ENCODE results near the gene CALU.

Gene CALU

GRCh38 chr7:128781126-128781525 lies 42.0 kb downstream of the CALU start:
- TF ChIP-seq, protein P1, sequence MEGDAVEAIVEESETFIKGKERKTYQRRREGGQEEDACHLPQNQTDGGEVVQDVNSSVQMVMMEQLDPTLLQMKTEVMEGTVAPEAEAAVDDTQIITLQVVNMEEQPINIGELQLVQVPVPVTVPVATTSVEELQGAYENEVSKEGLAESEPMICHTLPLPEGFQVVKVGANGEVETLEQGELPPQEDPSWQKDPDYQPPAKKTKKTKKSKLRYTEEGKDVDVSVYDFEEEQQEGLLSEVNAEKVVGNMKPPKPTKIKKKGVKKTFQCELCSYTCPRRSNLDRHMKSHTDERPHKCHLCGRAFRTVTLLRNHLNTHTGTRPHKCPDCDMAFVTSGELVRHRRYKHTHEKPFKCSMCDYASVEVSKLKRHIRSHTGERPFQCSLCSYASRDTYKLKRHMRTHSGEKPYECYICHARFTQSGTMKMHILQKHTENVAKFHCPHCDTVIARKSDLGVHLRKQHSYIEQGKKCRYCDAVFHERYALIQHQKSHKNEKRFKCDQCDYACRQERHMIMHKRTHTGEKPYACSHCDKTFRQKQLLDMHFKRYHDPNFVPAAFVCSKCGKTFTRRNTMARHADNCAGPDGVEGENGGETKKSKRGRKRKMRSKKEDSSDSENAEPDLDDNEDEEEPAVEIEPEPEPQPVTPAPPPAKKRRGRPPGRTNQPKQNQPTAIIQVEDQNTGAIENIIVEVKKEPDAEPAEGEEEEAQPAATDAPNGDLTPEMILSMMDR (IDR thresholded peaks at IDR 0.05; ENCODE audit: low read depth, low read length, missing control alignments): no peak
- DNase-seq (ENCODE audit: low read depth): no peak
- no peak overlapping the region for H3K4me3 ChIP-seq (ENCODE audit: low read depth, low read length)

DNA sequence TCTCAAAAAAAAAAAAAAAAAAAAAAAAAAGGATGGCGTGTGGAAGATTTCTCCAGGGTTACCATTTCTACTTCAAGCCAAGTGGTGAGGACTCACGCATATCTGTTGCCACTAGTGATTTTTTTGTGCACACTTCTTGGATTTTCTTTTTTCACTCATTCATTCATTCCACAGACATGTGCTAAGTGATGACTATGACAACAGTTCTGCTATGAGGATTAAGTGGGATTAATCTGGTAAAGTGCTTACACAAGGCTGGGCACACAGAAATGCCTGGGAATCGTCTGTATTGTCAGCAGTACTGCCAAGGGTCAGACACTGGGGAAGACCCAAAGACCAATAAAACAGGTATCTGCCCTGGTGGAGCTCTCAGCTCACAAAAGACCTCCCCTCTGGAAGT lies 42.7 kb downstream of the CALU start:
- H3K4me3 ChIP-seq (ENCODE audit: low read depth, low read length): no peak overlapping the region
- TF ChIP-seq, protein P1 (IDR thresholded peaks at IDR 0.05; ENCODE audit: low read depth, low read length, missing control alignments): no peak
- no peak for DNase-seq (ENCODE audit: low read depth)

DNA sequence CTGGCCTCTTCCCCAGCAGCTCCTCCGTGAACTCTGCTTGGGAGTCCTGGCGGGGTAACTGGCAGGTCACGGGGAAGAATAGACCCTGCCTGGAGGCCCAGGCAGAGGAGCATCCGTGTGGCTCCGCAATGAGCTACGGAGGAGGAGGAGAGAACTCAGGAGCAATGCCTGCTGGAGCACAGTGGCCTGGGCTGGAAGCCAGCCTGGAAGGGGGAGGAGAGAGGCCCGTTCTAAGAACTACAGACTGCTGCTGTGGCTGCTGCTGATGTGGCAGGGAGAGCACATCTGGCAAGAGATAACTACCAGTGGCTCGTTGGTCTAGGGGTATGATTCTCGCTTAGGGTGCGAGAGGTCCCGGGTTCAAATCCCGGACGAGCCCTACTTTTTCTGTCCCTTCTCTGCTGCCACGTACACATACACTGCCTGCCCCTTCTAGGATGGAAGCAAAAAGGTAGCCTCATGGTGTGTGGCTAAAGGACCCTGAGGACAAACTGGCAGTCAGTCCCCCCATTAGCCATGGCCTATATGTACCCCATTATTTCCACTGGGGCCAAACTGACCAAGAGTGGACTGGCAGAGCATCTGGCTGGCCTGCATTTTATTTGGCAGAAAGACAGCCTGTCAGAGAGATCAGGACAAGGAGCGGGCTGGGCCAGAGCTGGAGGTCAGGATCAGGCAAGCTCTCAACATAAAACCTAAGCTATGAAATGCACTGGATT lies 44.1 kb downstream of the CALU start:
- H3K4me3 ChIP-seq (ENCODE audit: low read depth, low read length): no peak overlapping the region
- no peak for DNase-seq (ENCODE audit: low read depth)
- TF ChIP-seq, protein P1 (IDR thresholded peaks at IDR 0.05; ENCODE audit: low read depth, low read length, missing control alignments): no peak

DNA sequence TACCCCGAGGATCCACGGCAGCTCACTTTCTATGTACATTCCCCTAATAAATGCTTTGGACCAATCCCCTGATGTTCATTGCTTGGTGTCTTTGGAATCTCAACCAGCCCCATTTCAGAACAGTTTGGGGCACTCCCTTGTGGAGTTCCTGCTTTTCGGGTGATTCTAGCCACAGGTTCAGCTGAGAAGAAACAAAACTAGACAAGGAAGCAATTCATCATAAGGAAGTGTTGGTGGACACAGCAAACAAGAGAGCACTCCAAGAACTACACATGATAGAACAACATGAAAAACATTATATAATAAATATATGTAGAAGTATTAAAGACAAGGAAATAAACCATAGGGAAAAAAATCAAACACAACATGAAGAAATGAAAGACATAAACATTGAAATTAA lies 46.6 kb downstream of the CALU start:
- no peak overlapping the region for H3K4me3 ChIP-seq (ENCODE audit: low read depth, low read length)
- no peak for DNase-seq (ENCODE audit: low read depth)
- TF ChIP-seq, protein P1 (IDR thresholded peaks at IDR 0.05; ENCODE audit: low read depth, low read length, missing control alignments): no peak

DNA sequence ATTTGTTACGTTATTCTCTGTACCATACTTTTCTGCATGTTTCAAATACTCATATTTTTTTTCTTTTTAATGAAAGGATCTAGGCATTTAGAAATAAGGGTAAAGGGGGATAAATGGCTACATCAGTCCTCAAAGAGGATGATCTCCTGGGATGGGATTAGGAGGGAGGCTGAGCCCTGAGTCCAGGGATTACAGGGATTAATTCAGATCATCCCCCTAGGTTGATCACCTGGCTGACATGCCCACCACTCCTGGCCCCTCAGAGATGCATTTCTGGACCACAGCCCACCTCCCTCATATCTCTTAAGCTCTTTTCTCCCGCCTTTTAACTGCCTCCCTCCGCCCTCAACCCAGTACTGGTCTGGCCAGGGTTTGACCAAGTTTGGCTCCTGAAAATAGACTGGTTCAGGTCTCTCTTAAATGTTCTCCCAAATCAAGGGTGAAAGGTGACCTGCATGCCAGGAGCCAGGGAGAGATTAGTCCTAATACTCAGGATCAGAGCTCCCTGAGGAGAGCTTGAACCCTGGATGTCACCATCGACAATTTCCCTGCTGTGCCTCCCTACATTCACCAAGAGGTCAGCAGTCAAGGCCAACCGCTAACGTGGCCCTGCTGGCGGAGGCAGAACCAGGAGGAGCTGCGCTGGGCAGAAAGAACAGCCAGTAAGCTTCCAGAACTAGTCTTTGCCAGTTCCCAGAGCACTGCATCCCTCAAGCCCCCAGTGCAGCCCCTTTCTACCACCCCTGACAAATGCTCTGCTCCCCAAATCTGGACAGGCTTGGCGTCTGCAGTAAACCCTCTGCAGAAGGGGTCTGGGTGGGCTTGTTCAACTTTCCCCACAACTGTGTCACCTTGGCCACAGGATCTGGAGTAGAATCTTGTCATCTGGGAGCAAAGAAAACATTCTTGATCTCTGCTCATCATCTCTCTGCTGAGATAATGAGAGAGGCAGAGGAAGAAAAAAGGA lies 49.6 kb downstream of the CALU start:
- TF ChIP-seq, protein P1 (IDR thresholded peaks at IDR 0.05; ENCODE audit: low read depth, low read length, missing control alignments): no peak
- DNase-seq (ENCODE audit: low read depth): no peak

DNA sequence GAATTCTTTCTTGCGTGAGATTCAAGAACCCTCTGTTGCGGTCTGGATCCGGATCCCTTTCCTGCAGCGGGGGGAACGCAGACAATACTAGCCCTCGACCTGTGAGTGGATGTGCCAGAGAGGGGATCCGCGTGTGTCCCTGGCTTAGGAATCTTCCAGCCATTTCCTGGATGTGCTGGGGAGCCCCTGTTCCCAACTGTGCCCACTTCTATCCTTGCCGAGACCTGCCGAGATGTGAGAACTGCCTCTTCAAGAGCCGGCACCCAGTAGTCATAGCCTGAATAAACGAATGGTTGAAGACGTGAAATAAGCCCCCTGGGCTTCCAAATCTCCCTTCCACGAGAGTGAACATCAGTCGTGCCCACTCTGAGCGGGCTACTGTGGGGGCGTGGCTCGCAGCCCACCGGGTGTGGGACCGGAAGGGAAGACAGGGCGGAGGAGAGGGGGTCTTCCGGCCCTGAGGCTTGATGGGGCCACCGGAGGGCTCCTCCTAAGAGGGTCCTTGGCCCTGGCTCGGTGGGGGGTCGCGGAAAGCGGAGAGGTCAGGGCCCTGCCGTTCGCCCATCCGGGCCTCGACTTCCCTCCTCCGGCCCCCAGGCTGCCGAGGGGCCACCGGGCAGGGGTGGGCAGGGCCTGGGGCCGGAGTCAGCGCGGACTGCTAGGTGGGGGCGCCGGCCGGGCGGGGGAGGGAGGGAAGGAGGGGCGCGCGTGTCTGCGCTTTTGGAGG lies 51.3 kb downstream of the CALU start:
- DNase-seq (ENCODE audit: low read depth): no peak
- TF ChIP-seq, protein P1 (IDR thresholded peaks at IDR 0.05; ENCODE audit: low read depth, low read length, missing control alignments): no peak
- H3K4me3 ChIP-seq (ENCODE audit: low read depth, low read length): peak overlapping the region; percentile 58

More for the DNA sequence above, 49.6 kb downstream of the CALU start:
- H3K4me3 ChIP-seq (ENCODE audit: low read depth, low read length): no peak overlapping the region

Data from GM12864 (cell line).